Measurements from ENCODE around the gene OSBPL10.

- no peak for TF ChIP-seq EZH2 (IDR thresholded peaks at IDR 0.05; ENCODE audit: insufficient read depth, poor library complexity, severe bottlenecking)
- TF ChIP-seq EZH2phosphoT487 (IDR thresholded peaks at IDR 0.05; ENCODE audit: insufficient read depth, low read depth): no peak
Measured at GRCh38 chr3:32004113-32004765, 23.2 kb upstream of the OSBPL10 start.

Data from GM23248 (cell line).